Epithelial cell of proximal tubule (primary cell): Measurements from ENCODE around the gene PCDHB13. TPM values are rescaled to one million over a fixed set of nuclear protein-coding genes. Genes with fewer than 3 reads are reported as not detected.
"Not testable (repeated sequence)": the region's sequence is repeated elsewhere in the genome, so short reads cannot be mapped to it uniquely, and the experiment has no call there.

Experiments
- DNase-seq: peaks from one replicate; pipeline ENCODE4 v3.0.0-alpha.2; 2011; ENCODE audit warnings: low read depth
- H3K4me3 ChIP-seq: 2 replicates; pipeline ENCODE4 v1.5.1; 2011; ENCODE audit warnings: low read depth, mild to moderate bottlenecking, low read length
- total RNA-seq: library from RNA; depleted of rRNA; stranded (reverse); fragments of >200 nt; gene quantifications from 2 replicates; pipeline ENCODE4 v1.2.3, GENCODE V29; 2015
- TF ChIP-seq, protein P1 (sequence below): conservative IDR thresholded peaks from 2 replicates; pipeline ENCODE4 v1.5.1; 2012; ENCODE audit warnings: low read depth, mild to moderate bottlenecking, low read length

The PCDHB13 gene
- total RNA-seq, 1 donor from 2014 or later, result 0.23 TPM

DNA sequence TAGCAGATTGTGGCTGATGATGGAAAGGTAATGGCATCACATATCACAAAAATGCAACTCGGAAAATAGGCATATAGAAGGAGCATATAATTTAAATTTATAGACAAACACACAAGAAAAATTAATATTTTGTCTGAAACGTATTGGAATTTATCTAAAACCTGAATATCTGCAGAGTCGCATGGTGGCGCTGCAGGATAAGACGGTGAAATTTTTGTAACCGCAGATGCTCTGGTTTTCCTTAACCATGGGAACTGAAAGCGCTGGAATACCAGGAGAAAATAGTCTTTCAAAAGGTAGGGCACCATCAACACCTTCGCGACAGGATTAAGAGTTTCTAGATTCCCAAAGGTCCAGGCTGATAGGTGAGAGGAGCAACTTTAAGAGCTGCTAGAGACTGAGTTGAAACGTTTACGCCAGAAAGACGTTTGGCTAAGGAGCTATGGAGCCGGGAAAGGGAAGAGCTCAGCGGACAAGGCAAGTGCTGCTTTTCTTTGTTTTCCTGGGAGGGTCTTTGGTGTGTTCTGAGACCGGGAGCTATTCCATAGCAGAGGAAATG, 20.5 kb downstream of the PCDHB13 start:
- TF ChIP-seq, protein P1, sequence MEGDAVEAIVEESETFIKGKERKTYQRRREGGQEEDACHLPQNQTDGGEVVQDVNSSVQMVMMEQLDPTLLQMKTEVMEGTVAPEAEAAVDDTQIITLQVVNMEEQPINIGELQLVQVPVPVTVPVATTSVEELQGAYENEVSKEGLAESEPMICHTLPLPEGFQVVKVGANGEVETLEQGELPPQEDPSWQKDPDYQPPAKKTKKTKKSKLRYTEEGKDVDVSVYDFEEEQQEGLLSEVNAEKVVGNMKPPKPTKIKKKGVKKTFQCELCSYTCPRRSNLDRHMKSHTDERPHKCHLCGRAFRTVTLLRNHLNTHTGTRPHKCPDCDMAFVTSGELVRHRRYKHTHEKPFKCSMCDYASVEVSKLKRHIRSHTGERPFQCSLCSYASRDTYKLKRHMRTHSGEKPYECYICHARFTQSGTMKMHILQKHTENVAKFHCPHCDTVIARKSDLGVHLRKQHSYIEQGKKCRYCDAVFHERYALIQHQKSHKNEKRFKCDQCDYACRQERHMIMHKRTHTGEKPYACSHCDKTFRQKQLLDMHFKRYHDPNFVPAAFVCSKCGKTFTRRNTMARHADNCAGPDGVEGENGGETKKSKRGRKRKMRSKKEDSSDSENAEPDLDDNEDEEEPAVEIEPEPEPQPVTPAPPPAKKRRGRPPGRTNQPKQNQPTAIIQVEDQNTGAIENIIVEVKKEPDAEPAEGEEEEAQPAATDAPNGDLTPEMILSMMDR, result peak; percentile 17
- DNase-seq, result no peak
- no peak overlapping the region for H3K4me3 ChIP-seq

DNA sequence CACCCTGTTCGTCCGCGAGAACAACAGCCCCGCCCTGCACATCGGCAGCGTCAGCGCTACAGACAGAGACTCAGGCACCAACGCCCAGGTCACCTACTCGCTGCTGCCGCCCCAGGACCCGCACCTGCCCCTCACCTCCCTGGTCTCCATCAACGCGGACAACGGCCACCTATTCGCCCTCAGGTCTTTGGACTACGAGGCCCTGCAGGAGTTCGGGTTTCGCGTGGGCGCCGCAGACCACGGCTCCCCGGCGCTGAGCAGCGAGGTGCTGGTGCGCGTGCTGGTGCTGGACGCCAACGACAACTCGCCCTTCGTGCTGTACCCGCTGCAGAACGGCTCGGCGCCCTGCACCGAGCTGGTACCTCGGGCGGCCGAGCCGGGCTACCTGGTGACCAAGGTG, 22.2 kb downstream of the PCDHB13 start:
- H3K4me3 ChIP-seq, DNase-seq: not testable (repeated sequence)

DNA sequence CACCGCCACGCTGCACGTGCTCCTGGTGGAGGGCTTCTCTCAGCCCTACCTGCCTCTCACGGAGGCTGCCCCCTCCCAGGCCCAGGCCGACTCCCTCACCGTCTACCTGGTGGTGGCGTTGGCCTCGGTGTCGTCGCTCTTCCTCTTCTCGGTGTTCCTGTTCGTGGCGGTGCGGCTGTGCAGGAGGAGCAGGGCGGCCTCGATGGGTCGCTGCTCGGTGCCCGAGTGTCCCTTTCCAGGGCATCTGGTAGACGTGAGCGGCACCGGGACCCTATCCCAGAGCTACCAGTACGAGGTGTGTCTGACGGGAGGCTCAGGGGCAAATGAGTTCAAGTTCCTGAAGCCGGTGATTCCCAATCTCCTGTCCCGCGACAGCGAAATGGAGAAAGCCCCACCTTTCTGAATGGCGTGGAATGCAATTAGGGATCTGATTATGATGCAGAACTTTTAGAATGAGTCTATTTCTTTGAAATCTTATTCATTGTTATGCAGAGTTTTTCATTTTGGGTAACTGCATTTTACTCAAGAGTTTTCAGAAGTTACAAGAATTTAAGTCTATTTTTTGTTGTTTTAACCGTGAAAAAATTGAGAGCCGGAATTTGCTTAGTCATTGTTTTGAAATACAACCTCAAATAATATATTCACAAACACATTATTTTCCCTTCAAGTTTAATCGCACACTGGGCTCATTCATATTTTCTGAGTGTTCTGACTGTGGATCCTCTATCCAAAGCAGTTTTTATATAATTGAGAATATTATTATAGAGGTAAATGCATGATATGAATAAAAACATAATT, 23.0 kb downstream of the PCDHB13 start:
- H3K4me3 ChIP-seq, result no peak overlapping the region
- TF ChIP-seq, protein P1, result no peak

DNA sequence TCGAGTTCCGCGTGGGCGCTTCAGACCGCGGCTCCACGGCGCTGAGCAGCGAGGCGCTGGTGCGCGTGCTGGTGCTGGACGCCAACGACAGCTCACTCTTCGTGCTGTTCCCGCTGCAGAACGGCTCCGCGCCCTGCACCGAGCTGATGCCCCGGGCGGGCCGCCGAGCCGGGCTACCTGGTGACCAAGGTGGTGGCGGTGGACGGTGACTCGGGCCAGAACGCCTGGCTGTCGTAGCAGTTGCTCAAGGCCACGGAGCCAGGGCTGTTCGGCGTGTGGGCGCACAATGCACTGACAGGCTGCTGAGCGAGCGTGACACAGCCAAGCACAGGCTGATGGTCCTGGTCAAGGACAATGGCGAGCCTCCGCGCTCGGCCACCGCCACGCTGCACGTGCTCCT, 27.8 kb downstream of the PCDHB13 start:
- no peak overlapping the region for H3K4me3 ChIP-seq
- TF ChIP-seq, protein P1, result no peak
- DNase-seq, result no peak

More for the DNA sequence above, 23.0 kb downstream of the PCDHB13 start:
- no peak for DNase-seq

DNA sequence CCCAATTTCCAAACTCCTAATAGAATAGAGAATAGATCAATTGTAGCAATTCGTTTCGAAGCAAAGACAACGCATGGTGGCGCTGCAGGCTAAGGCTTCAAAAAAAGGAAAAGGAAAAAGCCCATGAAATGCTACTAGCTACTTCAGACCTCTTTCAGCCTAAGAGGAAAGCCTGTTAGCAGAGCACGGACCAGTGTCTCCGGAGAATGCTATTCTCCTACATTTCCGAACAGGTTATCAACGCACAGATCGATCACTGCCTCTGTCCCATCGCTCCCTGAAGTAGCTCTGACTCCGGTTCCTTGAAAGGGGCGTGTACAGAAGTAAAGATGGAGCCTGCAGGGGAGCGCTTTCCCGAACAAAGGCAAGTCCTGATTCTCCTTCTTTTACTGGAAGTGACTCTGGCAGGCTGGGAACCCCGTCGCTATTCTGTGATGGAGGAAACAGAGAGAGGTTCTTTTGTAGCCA, 31.6 kb downstream of the PCDHB13 start, which contains the start of gene PCDHB15:
Gene PCDHB15 (plus strand): TSS at position 146 of the 468 bp plus-strand sequence. CDS start 184 bp downstream, at position 330.
- TF ChIP-seq, protein P1, result peak; percentile 23
- no peak for DNase-seq
- peak within 1 kb of the TSS; percentile 18 for H3K4me3 ChIP-seq

DNA sequence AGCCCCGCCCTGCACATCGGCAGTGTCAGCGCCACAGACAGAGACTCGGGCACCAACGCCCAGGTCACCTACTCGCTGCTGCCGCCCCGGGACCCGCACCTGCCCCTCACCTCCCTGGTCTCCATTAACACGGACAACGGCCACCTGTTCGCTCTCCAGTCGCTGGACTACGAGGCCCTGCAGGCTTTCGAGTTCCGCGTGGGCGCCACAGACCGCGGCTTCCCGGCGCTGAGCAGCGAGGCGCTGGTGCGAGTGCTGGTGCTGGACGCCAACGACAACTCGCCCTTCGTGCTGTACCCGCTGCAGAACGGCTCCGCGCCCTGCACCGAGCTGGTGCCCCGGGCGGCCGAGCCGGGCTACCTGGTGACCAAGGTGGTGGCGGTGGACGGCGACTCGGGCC, 33.3 kb downstream of the PCDHB13 start:
- not testable (repeated sequence) for DNase-seq, H3K4me3 ChIP-seq

DNA sequence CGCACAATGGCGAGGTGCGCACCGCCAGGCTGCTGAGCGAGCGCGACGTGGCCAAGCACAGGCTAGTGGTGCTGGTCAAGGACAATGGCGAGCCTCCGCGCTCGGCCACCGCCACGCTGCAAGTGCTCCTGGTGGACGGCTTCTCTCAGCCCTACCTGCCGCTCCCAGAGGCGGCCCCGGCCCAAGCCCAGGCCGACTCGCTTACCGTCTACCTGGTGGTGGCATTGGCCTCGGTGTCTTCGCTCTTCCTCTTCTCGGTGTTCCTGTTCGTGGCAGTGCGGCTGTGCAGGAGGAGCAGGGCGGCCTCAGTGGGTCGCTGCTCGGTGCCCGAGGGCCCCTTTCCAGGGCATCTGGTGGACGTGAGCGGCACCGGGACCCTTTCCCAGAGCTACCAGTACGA, 33.7 kb downstream of the PCDHB13 start:
- not testable (repeated sequence) for DNase-seq, H3K4me3 ChIP-seq

DNA sequence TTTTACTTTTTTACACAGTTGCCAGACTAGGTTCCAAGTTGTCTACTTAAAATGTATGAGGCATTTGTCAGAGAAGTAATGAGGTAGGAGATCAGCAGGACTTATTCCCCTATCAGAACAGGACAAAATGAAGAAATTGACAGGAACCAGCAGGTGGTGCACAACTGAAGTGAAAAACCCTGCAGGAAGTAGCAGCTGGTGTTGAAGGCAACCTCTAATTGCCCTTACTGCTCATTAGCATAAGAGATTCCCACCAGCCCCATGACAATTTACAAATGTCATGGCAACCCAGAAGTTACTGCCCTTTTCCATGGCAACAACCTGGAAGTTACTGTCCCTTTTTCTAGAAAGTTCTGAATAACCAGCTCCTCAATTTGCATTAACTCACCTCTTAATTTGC, 36.9 kb downstream of the PCDHB13 start:
- DNase-seq, result no peak
- TF ChIP-seq, protein P1, result no peak
- no peak overlapping the region for H3K4me3 ChIP-seq
